GM18519 (cell line): ENCODE data around the gene CCL25.
"Not testable (repeated sequence)": the region's sequence is repeated elsewhere in the genome, so short reads cannot be mapped to it uniquely, and the experiment has no call there.

ENCODE experiments used
- ATAC-seq: cut with Tn5 transposase; IDR thresholded peaks from one replicate; pipeline ENCODE4 v1.9.1; 2021; ENCODE audit warnings: mild to moderate bottlenecking, moderate library complexity; ENCODE audit not compliant: unreplicated experiment, low FRiP score

CCL25 gene

GRCh38 chr19:8084152-8084551, 31.6 kb downstream of the CCL25 start:
- ATAC-seq: no peak

- ATAC-seq: no peak
These were observed 33.2 kb downstream of the CCL25 start for GRCh38 chr19:8085598-8086408.

GRCh38 chr19:8086849-8087248, 34.3 kb downstream of the CCL25 start:
- ATAC-seq: no peak

- no peak for ATAC-seq
These were observed 35.3 kb downstream of the CCL25 start for GRCh38 chr19:8087876-8088275.

- ATAC-seq: no peak
These were observed 36.4 kb downstream of the CCL25 start for GRCh38 chr19:8088752-8089663.

GRCh38 chr19:8089664-8090601, 37.4 kb downstream of the CCL25 start:
- ATAC-seq: no peak

GRCh38 chr19:8090950-8091349, 38.4 kb downstream of the CCL25 start:
- no peak for ATAC-seq

GRCh38 chr19:8093740-8094139, 41.2 kb downstream of the CCL25 start:
- no peak for ATAC-seq

- no peak for ATAC-seq
These were observed 41.8 kb downstream of the CCL25 start for GRCh38 chr19:8094336-8094735.

GRCh38 chr19:8095354-8095886, 42.9 kb downstream of the CCL25 start:
- ATAC-seq: no peak

GRCh38 chr19:8096071-8096470, 43.5 kb downstream of the CCL25 start:
- ATAC-seq: no peak

- ATAC-seq: no peak
These were observed 44.6 kb downstream of the CCL25 start for GRCh38 chr19:8097198-8097597.

GRCh38 chr19:8097681-8098567, 45.4 kb downstream of the CCL25 start:
- no peak for ATAC-seq

- no peak for ATAC-seq
These were observed 48.8 kb downstream of the CCL25 start for GRCh38 chr19:8101311-8101710.

- not testable (repeated sequence) for ATAC-seq
These were observed 49.4 kb downstream of the CCL25 start for GRCh38 chr19:8101910-8102309.

GRCh38 chr19:8105471-8105870, 52.9 kb downstream of the CCL25 start:
- ATAC-seq: no peak

GRCh38 chr19:8107301-8107903, 54.8 kb downstream of the CCL25 start:
- ATAC-seq: no peak

- ATAC-seq: no peak
These were observed 56.2 kb downstream of the CCL25 start for GRCh38 chr19:8108560-8109445.
